COLO668 (cell line): ENCODE results near the gene MEG3.
"Not testable (repeated sequence)": the region's sequence is repeated elsewhere in the genome, so short reads cannot be mapped to it uniquely, and the experiment has no call there.

Experiments
- DNase-seq: peaks from one replicate; lab custom pipeline; 2025; ENCODE audit not compliant: unreplicated experiment; lab: John Stamatoyannopoulos, UW

MEG3 gene

GRCh38 chr14:100788517-100788916 is 37.4 kb upstream of the MEG3 start:
- no peak for DNase-seq

- DNase-seq, result no peak
These were observed 37.0 kb upstream of the MEG3 start for GRCh38 chr14:100788942-100789341.

- DNase-seq, result no peak
These were observed 36.2 kb upstream of the MEG3 start for GRCh38 chr14:100789460-100790417.

- DNase-seq, result no peak
These were observed 35.2 kb upstream of the MEG3 start for GRCh38 chr14:100790502-100791347.

GRCh38 chr14:100791348-100791735 is 34.6 kb upstream of the MEG3 start:
- DNase-seq, result no peak

- no peak for DNase-seq
These were observed 33.9 kb upstream of the MEG3 start for GRCh38 chr14:100791995-100792394.

GRCh38 chr14:100796946-100797345 is 29.0 kb upstream of the MEG3 start:
- DNase-seq, result no peak

- DNase-seq, result no peak
These were observed 25.9 kb upstream of the MEG3 start for GRCh38 chr14:100800041-100800440.

- DNase-seq, result not testable (repeated sequence)
These were observed 24.5 kb upstream of the MEG3 start for GRCh38 chr14:100801433-100801832.

- no peak for DNase-seq
These were observed 23.7 kb upstream of the MEG3 start for GRCh38 chr14:100802179-100802578.

- DNase-seq, result no peak
These were observed 23.2 kb upstream of the MEG3 start for GRCh38 chr14:100802766-100803165.

GRCh38 chr14:100803226-100803625 is 22.7 kb upstream of the MEG3 start:
- no peak for DNase-seq

- no peak for DNase-seq
These were observed 22.2 kb upstream of the MEG3 start for GRCh38 chr14:100803676-100804075.

- DNase-seq, result no peak
These were observed 21.8 kb upstream of the MEG3 start for GRCh38 chr14:100804138-100804537.

GRCh38 chr14:100804558-100805309 is 21.2 kb upstream of the MEG3 start:
- DNase-seq, result no peak

GRCh38 chr14:100806386-100806785 is 19.5 kb upstream of the MEG3 start:
- no peak for DNase-seq

- DNase-seq, result no peak
These were observed 18.4 kb upstream of the MEG3 start for GRCh38 chr14:100807496-100807895.

- DNase-seq, result no peak
These were observed 17.8 kb upstream of the MEG3 start for GRCh38 chr14:100807979-100808734.

GRCh38 chr14:100810435-100810834 is 15.5 kb upstream of the MEG3 start:
- DNase-seq, result no peak

- no peak for DNase-seq
These were observed 15.0 kb upstream of the MEG3 start for GRCh38 chr14:100810861-100811461.
